Limb (tissue), 2 donors: ENCODE measurements around the gene ATP5F1E.
"Not testable (repeated sequence)": the region's sequence is repeated elsewhere in the genome, so short reads cannot be mapped to it uniquely, and the experiment has no call there.

ENCODE experiments used
- DNase-seq, 2 donors: peaks; one replicate each; pipeline ENCODE4 v3.0.0-alpha.2; 2016; ENCODE audit errors: extremely low spot score in 2 of 2

ATP5F1E gene

GRCh38 chr20:59042796-59043631 lies 10.9 kb upstream of the ATP5F1E start:
- peak; percentile 93 for DNase-seq

GRCh38 chr20:59042151-59042795 lies 10.1 kb upstream of the ATP5F1E start, which contains the start of gene PRELID3B:
TSS of gene PRELID3B (minus strand) at chr20:59042786. CDS start at chr20:59042730, 56 bp downstream.
- no peak for DNase-seq

- DNase-seq, result not testable (repeated sequence)
Observed at GRCh38 chr20:59041487-59041886, 9.4 kb upstream of the ATP5F1E start.

DNA sequence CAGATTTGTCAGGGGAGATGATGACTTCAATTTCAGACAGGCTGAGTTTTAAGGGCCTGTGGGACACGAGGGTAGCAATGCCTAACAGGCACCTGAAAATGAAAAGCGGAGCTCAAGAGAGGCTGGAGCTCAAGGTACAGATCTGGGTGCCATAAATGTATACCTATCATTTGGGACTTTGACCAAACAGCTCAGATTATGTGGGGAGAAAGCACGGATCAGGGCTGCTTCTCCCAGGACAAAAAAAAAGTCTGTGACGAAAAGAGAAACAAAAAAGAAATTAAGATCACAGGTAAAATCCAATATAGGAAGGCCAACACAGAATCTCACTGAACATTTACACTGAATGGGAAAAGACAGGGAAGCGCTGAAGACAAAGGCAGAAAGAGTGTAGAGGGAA lies 8.5 kb upstream of the ATP5F1E start:
- DNase-seq, result no peak

DNA sequence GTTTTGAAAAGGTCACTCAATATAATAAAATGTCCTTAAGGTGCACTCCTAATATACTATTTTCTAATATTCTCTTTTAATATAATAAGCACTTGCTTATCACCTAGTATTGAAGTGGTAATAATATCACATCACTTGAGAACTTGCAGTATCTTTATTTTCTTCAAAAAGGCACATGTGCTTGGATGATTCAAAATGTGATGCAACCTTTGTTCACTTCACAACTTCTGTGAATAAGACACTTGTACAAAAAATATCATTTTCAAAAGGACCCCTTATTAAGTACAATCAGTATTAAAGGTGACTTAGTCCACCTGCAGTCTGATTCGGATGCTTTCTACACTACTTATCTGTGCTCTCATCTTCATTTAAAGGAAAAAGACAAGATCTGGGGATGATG lies 7.1 kb upstream of the ATP5F1E start:
- no peak for DNase-seq

DNA sequence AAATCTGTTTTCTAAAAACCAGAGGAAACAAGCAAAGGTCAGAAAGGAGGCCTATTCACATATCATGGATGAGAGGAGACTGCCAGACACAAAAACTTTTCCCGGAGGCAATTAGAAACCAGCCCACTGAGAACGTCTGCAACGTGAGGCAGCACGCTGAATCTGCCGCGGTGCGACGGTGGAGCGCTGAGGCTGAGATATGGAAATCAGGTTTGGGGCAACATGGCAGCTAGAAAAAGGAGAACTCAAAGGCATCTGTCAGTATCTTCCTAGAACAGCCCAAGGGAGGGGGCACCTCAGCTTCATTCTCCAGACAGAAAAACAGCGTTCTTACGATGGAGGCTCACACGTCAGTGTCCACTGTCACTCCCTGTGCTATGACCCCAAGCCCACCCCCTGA lies 5.3 kb upstream of the ATP5F1E start:
- no peak for DNase-seq

GRCh38 chr20:59035381-59035780 lies 3.2 kb upstream of the ATP5F1E start:
- no peak for DNase-seq

DNA sequence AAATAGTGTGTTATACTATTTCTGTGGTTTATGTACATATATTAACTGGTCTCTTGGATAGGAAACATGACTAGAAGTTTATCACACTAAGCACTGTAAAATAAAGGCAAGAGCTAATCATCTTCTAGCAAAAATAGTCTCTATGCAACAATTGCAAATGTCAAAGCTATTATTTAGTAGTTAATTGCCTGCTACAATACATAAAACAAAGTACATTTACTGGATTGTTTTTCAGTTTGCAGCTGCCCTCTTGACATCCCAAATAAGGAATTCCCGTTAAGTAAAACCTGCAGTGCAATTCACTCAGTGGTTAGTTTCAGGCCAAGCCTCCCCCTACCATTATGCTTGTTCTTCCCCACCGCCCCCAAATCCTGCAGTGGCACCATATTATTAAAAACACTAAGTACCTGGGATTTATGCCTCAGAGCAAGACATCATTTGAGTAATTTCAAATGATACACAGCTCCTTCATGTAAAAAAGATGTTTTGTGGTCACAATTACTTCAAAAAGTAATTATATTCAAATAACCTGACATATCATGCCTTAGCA lies 1.6 kb upstream of the ATP5F1E start:
- no peak for DNase-seq

- no peak for DNase-seq
Observed at GRCh38 chr20:59033093-59033492, 958 bp upstream of the ATP5F1E start.

DNA sequence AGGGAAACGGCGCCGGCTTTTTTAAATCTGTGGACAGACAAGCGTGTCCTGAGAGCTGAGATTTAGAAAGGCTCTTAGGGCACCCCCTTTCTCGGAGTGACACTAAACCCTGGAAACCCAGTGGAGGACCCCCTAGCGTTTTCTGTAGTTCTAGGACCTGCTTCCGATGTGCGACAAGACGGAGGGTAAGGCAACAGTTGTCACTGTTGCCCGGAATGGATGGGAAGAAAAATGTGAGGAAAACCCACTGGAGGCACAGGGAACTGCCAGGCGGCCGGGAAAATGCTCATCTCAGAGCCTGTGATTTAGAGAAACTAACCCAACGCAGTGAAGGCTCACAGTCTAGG lies 551 bp upstream of the ATP5F1E start:
- no peak for DNase-seq

GRCh38 chr20:59031564-59032022 lies 542 bp downstream of the ATP5F1E start:
- DNase-seq, result no peak

- DNase-seq, result no peak
Observed at GRCh38 chr20:59030911-59031563, 1.1 kb downstream of the ATP5F1E start.

DNA sequence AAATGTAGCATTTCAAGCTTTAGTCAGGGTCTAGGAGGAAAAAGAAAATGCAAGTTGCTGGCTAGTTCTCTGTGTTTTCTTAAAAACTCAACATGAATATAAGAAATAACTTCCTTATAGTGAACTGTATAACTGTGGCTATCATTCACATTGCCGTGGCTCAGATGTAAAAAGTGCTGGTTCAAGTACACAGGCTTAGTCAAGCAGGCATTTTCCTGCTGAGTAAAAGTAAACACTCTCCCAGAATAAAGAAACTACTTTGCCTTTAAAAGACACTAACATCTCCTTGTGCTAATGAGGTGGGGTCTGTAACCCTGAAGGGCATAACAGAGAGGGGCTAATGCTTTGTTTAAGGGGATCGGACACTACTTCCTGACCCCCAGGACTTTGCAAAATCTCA lies 3.3 kb downstream of the ATP5F1E start:
- DNase-seq, result no peak

DNA sequence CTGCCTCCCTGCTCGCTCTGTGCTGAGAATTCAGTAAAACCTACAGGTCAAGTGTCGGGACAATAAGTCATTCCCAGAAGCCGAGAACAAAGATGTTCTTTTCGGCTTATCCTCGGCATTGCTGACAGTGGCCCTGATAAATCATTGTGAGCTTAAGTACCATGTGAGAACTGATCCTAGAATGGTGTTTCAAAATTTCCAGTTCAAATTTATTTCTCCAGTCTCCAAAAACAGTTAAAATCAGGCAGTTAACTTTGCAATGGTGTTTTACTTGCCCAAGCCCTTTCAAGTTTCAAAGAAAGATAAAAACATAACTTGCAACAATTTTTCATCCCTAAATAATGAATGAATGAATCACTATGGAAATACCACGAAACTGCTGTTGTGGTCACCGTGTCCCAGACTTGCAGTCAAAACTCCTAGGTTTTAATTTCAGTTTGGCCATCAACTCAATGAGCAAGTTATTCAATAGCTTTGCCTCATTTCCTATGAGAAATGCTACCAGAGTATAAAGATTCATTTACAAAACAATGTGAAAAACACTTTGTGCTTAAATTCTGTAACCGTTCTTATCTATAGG lies 4.3 kb downstream of the ATP5F1E start:
- no peak for DNase-seq

GRCh38 chr20:59026904-59027740 lies 5.0 kb downstream of the ATP5F1E start:
- DNase-seq, result no peak

DNA sequence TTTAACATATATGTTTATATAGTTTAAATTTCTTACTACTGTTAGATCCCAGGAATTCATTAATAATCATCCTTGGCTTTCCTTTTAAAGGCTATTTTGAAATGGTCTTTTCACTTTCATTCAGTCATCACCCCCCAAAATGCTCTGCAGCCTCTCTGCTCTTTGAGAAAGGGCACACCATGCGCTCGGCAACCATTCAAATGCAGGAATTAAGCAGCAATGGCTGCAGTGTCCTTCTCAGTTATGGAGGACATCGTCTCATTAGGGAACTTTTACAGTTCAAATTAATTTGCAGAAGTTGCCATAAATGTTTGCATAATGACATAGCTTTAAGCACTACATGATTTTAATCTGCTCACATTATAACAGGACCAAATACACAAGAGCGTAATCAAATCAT lies 6.6 kb downstream of the ATP5F1E start:
- DNase-seq, result no peak

DNA sequence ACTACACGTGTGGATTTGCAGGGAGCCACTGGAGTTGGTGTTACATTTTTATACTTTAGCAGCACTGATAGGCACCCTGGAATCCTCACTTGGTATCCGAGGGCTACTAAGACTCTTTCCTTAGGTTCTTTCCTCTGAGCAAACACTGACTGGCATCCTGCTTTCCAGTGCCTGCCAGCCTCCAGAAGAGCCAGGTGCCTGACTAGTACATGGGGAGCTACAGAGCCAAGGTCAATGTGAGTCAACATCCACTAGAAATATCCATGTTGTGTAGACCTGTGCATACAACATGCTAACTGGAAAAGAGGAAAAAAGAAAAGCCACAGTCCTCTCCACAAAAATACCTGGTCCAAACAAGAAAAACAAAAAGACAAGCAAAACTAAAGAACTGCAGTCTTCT lies 7.0 kb downstream of the ATP5F1E start:
- DNase-seq, result no peak

GRCh38 chr20:59024111-59024530 lies 8.0 kb downstream of the ATP5F1E start:
- no peak for DNase-seq

GRCh38 chr20:59023616-59024015 lies 8.5 kb downstream of the ATP5F1E start:
- no peak for DNase-seq

- no peak for DNase-seq
Observed at GRCh38 chr20:59022754-59023153, 9.4 kb downstream of the ATP5F1E start.
